AG09309 (cell line): ENCODE measurements around the gene AIP.
"Not testable (repeated sequence)": the region's sequence is repeated elsewhere in the genome, so short reads cannot be mapped to it uniquely, and the experiment has no call there.

Experiments
- DNase-seq: peaks from one replicate; pipeline ENCODE4 v3.0.0-alpha.2; 2010; ENCODE audit warnings: low read depth
- H3K4me3 ChIP-seq: 2 replicates; pipeline ENCODE4 v1.5.1; 2011; ENCODE audit warnings: mild to moderate bottlenecking, low read depth, low read length, moderate library complexity; ENCODE audit not compliant: control insufficient read depth
- TF ChIP-seq, protein P1 (sequence below): IDR thresholded peaks from 2 replicates; pipeline ENCODE4 v1.5.1; 2011; ENCODE audit warnings: mild to moderate bottlenecking, low read depth, low read length, inconsistent platforms; ENCODE audit not compliant: insufficient read depth, control insufficient read depth; ENCODE audit errors: missing control alignments

The AIP gene

DNA sequence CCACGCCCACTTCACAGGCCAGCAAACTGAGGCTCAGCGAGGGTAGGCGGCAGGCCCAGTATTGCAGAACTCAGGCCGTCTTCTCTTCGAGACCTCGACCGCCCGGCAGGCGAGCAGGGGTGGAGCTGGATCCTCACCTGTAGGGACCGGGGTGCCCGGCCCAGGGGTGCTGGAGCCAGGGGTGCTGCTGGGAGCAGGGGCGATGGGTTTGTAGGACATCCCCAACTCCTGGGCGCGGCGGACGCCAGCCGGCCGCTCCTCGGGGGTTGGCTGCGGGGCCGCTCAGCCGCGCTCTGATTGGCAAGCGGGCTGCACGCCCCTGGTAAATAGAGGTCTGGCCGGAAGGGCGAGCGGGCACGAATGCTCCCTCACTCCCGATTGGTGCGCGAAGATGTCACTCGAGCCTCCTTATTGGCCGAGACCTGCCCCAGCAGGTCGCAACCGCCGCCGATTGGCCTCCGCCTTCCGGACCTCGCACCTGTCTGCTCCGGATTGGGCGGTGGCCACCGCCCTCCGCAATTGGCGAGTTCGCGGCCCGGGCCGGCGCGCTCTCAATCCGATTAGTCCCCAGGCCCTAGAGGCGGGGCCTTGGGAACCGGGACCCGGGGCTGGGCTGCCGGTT, 25.1 kb downstream of the AIP start, which contains the start of gene CDK2AP2:
Gene CDK2AP2, minus strand, starts transcription at position 299 of the 622 bp plus-strand sequence. Its CDS starts 80 bp downstream, at position 219.
- TF ChIP-seq, protein P1, sequence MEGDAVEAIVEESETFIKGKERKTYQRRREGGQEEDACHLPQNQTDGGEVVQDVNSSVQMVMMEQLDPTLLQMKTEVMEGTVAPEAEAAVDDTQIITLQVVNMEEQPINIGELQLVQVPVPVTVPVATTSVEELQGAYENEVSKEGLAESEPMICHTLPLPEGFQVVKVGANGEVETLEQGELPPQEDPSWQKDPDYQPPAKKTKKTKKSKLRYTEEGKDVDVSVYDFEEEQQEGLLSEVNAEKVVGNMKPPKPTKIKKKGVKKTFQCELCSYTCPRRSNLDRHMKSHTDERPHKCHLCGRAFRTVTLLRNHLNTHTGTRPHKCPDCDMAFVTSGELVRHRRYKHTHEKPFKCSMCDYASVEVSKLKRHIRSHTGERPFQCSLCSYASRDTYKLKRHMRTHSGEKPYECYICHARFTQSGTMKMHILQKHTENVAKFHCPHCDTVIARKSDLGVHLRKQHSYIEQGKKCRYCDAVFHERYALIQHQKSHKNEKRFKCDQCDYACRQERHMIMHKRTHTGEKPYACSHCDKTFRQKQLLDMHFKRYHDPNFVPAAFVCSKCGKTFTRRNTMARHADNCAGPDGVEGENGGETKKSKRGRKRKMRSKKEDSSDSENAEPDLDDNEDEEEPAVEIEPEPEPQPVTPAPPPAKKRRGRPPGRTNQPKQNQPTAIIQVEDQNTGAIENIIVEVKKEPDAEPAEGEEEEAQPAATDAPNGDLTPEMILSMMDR, result no peak
- peak within 1 kb of the TSS; percentile 86 for H3K4me3 ChIP-seq
- peak; percentile 98 for DNase-seq

DNA sequence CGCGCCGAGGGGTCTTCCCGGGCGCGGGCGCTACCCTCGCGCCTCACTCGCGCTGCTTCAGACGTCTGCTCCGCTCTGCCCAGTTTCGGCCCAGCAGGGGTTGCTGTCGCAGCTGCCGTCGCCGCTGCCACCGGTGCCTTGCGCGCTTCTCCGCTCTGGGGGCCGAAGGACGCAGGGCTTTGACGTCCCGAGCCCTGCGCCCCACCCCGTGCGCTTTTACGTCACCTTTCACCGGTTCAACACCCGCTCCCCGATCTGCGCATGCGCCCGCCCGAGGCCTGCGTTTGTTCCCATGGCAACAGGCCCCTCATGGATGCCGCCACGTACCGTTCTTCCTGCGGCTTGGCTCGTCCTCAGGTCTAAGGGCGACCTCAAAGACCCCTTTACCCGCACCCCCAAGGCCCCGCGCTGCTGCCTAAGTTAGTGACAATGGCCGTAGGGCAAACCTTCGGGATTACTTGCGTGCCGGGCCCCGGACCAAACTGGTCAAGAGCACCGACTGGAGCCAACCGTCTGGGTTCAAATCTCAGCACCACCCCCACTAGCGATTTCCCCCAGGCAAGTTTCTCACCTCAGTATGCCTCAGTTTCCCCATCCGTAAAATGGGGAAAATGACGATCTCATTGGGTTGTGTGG, 25.8 kb downstream of the AIP start:
- TF ChIP-seq, protein P1, result no peak
- DNase-seq, result peak; percentile 78
- peak overlapping the region; percentile 86 for H3K4me3 ChIP-seq

DNA sequence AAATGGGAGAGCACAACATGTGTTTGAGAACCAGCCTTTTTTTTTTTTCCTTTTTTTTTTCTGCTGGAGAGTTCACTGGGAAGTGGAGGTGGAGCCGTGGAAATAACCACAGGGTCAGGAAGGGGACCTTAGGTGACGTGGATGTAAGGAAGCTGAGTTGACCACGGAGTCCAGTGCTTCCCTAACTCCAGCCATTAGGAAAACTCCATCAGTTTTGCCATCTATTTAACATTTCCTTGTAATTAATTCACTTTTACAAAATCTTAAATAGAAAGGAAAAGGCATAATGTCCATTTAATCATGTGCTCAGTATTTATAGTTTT, 27.2 kb downstream of the AIP start:
- TF ChIP-seq, protein P1, result no peak
- DNase-seq, result no peak

DNA sequence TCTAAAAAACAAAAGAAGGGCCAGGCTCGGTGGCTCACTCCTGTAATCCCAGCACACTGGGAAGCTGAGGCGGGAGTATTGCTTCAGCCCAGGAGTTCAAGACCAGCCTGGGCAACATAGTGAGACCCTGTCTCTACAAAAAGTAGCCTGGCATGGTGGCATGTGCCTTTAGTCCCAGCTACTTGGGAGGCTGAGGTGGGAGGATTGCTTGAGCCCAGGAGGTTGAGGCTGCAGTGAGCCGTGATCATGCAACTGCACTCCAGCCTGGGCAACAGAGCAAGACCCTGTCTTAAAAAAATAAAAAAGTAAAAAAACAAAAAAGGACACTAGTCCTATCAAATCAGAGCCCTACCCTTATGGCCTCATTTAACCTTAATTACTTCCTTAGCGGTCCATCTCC, 28.7 kb downstream of the AIP start:
- H3K4me3 ChIP-seq, DNase-seq: not testable (repeated sequence)

More for the DNA sequence above, 27.2 kb downstream of the AIP start:
- H3K4me3 ChIP-seq, result no peak overlapping the region

DNA sequence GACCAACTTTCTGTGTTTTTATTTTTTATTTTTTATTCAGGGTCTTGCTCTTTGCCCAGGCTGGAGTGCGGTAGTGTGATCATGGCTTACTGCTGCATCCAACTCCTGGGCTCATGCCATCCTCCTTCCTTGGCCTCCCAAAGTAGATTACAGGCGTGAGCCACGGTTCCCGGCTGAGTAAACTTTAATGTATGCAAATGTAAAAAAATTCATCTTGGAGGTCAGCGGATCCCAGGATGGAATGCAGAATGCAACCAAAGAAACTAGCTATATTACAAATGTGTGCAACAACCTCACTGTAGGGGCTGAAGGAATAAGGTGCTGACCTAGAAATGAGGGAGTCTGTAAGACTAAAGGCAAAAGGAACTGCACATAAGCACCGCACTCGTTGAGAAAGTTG, 31.3 kb downstream of the AIP start:
- TF ChIP-seq, protein P1, result no peak
- no peak for DNase-seq
- no peak overlapping the region for H3K4me3 ChIP-seq

DNA sequence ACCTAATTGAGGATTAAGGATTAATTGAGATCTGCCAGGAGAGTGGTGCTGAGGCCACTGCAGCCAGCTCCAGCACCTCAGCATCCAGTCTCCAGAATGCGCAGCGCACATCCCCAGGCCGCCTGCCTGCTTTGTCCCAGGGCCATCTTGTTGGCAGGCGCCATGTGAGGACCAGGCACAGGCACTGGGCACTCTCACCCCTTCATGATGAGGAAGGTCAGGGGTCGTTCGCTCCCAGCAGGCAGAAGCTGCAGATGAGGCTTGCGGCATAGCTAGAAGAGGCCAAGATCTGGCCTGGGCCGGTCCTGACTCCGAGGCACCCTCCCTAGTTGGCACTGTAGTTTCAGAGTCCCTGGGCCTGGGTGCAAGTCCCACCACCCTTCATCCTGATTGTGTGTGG, 34.0 kb downstream of the AIP start:
- TF ChIP-seq, protein P1, result no peak
- DNase-seq, result no peak
- H3K4me3 ChIP-seq, result no peak overlapping the region

DNA sequence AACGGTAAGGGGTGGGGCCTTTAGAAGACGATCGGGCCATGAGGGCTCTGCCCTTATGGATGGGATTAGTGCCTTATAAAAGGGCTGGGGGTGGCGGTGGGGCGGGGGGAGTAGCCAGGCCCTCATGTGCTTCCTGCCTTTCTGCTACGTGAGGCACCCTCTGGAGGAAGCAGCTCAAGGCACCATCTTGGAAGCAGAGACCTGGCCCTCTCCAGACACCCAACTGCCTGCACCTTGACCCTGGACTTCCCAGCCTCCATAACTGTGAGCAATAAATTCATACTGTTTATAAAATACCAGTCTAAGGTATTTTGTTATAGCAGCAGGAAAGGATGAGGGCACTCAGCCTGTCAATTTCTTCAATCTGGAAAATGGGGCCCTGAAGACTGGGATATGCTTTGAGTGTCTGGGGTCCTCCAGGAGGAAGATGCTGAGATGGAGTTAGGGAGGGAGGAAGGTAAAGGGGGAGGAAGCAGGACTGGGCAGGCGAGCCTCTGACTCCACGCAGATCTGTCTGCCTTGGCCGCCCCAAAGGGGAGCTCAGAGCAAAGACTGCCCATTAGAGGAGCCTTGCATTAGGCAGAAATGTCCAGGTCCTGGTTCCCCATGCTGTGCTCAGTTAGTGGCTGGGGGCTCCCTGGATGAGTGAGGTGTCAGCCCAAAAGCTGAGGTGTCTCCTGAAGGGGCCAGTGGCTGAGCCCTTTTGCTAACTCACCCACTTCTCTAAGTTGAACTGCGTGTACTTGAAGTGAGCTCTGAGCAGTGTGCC, 35.1 kb downstream of the AIP start:
- DNase-seq, result no peak
- TF ChIP-seq, protein P1, result no peak
- no peak overlapping the region for H3K4me3 ChIP-seq
